Measurements from ENCODE around the gene GLYATL3.

Gene GLYATL3

GRCh38 chr6:49514571-49515484, 15.1 kb downstream of the GLYATL3 start:
- no peak for DNase-seq

GRCh38 chr6:49515485-49516146, 15.9 kb downstream of the GLYATL3 start:
- no peak for DNase-seq

GRCh38 chr6:49516147-49516505, 16.4 kb downstream of the GLYATL3 start:
- no peak for DNase-seq

GRCh38 chr6:49517919-49518318, 18.2 kb downstream of the GLYATL3 start:
- DNase-seq = no peak

GRCh38 chr6:49519660-49520059, 19.9 kb downstream of the GLYATL3 start:
- DNase-seq = no peak

- no peak for DNase-seq
Measured at GRCh38 chr6:49522710-49523593, 23.2 kb downstream of the GLYATL3 start.

- no peak for DNase-seq
Measured at GRCh38 chr6:49523901-49524300, 24.2 kb downstream of the GLYATL3 start.

- DNase-seq = no peak
Measured at GRCh38 chr6:49524541-49524940, 24.8 kb downstream of the GLYATL3 start.

GRCh38 chr6:49526598-49526997, 26.9 kb downstream of the GLYATL3 start:
- DNase-seq = no peak

- DNase-seq = no peak
Measured at GRCh38 chr6:49527320-49527719, 27.6 kb downstream of the GLYATL3 start.

GRCh38 chr6:49528571-49528970, 28.8 kb downstream of the GLYATL3 start:
- no peak for DNase-seq

GRCh38 chr6:49530141-49530776, 30.5 kb downstream of the GLYATL3 start:
- no peak for DNase-seq

- DNase-seq = no peak
Measured at GRCh38 chr6:49531774-49532569, 32.2 kb downstream of the GLYATL3 start.

GRCh38 chr6:49535795-49536194, 36.1 kb downstream of the GLYATL3 start:
- DNase-seq = no peak

- no peak for DNase-seq
Measured at GRCh38 chr6:49539102-49539501, 39.4 kb downstream of the GLYATL3 start.

- DNase-seq = no peak
Measured at GRCh38 chr6:49540614-49541013, 40.9 kb downstream of the GLYATL3 start.

GRCh38 chr6:49541210-49541724, 41.5 kb downstream of the GLYATL3 start:
- DNase-seq = no peak

- no peak for DNase-seq
Measured at GRCh38 chr6:49541936-49542335, 42.2 kb downstream of the GLYATL3 start.

- DNase-seq = no peak
Measured at GRCh38 chr6:49543087-49543858, 43.5 kb downstream of the GLYATL3 start.

- DNase-seq = no peak
Measured at GRCh38 chr6:49546331-49546730, 46.6 kb downstream of the GLYATL3 start.

Measured in CD4-positive, alpha-beta T cell treated with Interleukin-17A for 4 hours (primary cell).